ENCODE data around the gene ABCB1. TPM values are rescaled to one million over a fixed set of nuclear protein-coding genes. Genes with fewer than 3 reads are reported as not detected.

Gene ABCB1
- total and polyA plus RNA-seq, 10 of the 15 experiments (the other 5 are each of a cell fraction or from before 2014, with no cell fraction given): 0.40 to 13.9 (median 1.9) TPM

GRCh38 chr7:87598234-87599009 is 2.3 kb downstream of the ABCB1 start (continued):
- TF ChIP-seq SUZ12 (IDR thresholded peaks at IDR 0.05; ENCODE audit: unreplicated experiment): no peak
- TF ChIP-seq DPF2 (IDR thresholded peaks at IDR 0.05): peak; percentile 69; the same call in 1 of the 2 replicates
- TF ChIP-seq BMI1 (IDR thresholded peaks at IDR 0.05; ENCODE audit: borderline replicate concordance): 0 out of 2 replicates have a peak, but pooled peaks have one; percentile 14
- TF ChIP-seq STAT1 (conservative IDR thresholded peaks at IDR 0.05): no peak
- no peak for TF ChIP-seq IRF4 (IDR thresholded peaks at IDR 0.05; ENCODE audit: low read depth, low read length)
- TF ChIP-seq, protein P1, sequence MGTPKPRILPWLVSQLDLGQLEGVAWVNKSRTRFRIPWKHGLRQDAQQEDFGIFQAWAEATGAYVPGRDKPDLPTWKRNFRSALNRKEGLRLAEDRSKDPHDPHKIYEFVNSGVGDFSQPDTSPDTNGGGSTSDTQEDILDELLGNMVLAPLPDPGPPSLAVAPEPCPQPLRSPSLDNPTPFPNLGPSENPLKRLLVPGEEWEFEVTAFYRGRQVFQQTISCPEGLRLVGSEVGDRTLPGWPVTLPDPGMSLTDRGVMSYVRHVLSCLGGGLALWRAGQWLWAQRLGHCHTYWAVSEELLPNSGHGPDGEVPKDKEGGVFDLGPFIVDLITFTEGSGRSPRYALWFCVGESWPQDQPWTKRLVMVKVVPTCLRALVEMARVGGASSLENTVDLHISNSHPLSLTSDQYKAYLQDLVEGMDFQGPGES (IDR thresholded peaks at IDR 0.05): no peak
- TF ChIP-seq RUNX3 (IDR thresholded peaks at IDR 0.05; ENCODE audit: low read length): no peak
- TF ChIP-seq ATF7 (IDR thresholded peaks at IDR 0.05; ENCODE audit: low read depth): peak; percentile 37
- peak in 1 of 2 experiments; percentile 32; a peak in 1 of 4 replicates for TF ChIP-seq BHLHE40 (IDR thresholded peaks at IDR 0.05; ENCODE audit: borderline replicate concordance in 1 of 2, low read depth in 2 of 2, low read length in 1 of 2)
- TF ChIP-seq SPI1 (IDR thresholded peaks at IDR 0.05; ENCODE audit: borderline replicate concordance, insufficient read depth, low read depth, low read length): peak; percentile 47; the same call in 1 of the 2 replicates

GRCh38 chr7:87596696-87597095 is 4.0 kb downstream of the ABCB1 start:
- no peak overlapping the region for H3K27ac ChIP-seq (ENCODE audit: control insufficient read depth, insufficient read depth)
- RAD21 ChIA-PET (ENCODE audit: unreplicated experiment): interaction anchor here (0.8 to 1.1 kb wide), 2 partner anchors 85 to 127 kb away, joined by 3 read pairs; no protein-coding TSS in a partner anchor
- no peaks in the 10 kb centered on the region for H3K79me2 ChIP-seq (ENCODE audit: control insufficient read depth, insufficient read depth, low read length)
- H2AFZ ChIP-seq (ENCODE audit: control insufficient read depth, low read depth, low read length): no peak overlapping the region
- DNase-seq (ENCODE audit: low read depth, low spot score) (no peak), FAIRE-seq (no peak), ATAC-seq (no peak)
- in situ Hi-C loops (cut with MboI): no loop called here
- H3K27me3 ChIP-seq (replicated peaks in 1 of 2; ENCODE audit: control insufficient read depth in 2 of 2, insufficient read depth in 2 of 2, low read length in 1 of 2): peaks cover 0 to 7% of the 10 kb centered on the region in 2 experiments; a peak in 1 of 4 replicates
- no peaks in the 10 kb centered on the region for H3K36me3 ChIP-seq (ENCODE audit: control insufficient read depth in 2 of 2, insufficient read depth in 2 of 2, low read length in 1 of 2)
- H3K9ac ChIP-seq (ENCODE audit: control insufficient read depth, insufficient read depth, low read length): no peak overlapping the region
- POLR2A ChIA-PET: no interaction called here
- intact Hi-C loops (cut with micrococcal nuclease; ENCODE audit: unreplicated experiment): no loop called here
- no TSS peak for BruUV-seq (replicated peaks)
- peaks cover 22% of the 10 kb centered on the region for H3K4me1 ChIP-seq (ENCODE audit: control insufficient read depth, insufficient read depth, low read length)
- no peak overlapping the region for H3K4me2 ChIP-seq (ENCODE audit: control insufficient read depth, insufficient read depth)
- 0% methylated on average over 1 of the region's 1 CpG for WGBS (ENCODE audit: insufficient coverage, insufficient replicate concordance, low lambda C conversion rate, missing lambda C conversion rate)
- no peaks in the 10 kb centered on the region for H4K20me1 ChIP-seq (ENCODE audit: control insufficient read depth, insufficient read depth)
- SMC1A ChIA-PET (ENCODE audit: uncharacterized antibody, unreplicated experiment): interaction anchor here (6.1 kb wide), 1 partner anchor 8 kb away, joined by 52 read pairs; no protein-coding TSS in a partner anchor
- CTCF ChIA-PET: no interaction called here
- TF ChIP-seq GABPA (IDR thresholded peaks at IDR 0.05; ENCODE audit: low read depth): no peak
- no peak overlapping the region for H3K4me3 ChIP-seq
- H3K9me3 ChIP-seq (replicated peaks; ENCODE audit: control insufficient read depth, insufficient read depth, low read length): no peaks in the 10 kb centered on the region

Data from GM12878 (cell line).